Coronary artery (tissue), 2 donors: ENCODE measurements around the gene TBC1D20.
A peak's percentile ranks its signal among the peaks of the same experiment; 100 is the strongest.

Source experiments
- DNase-seq: peaks from one replicate; pipeline ENCODE4 v3.0.0-alpha.2; 2017; ENCODE audit warnings: low spot score
- H3K27ac ChIP-seq, 2 donors: fragments of 200-600 bp; sonication (generic); one replicate each; pipeline ENCODE4 v1.5.1; 2016 to 2019
- H3K4me3 ChIP-seq: fragments of 200-600 bp; sonication (generic); 2 replicates; pipeline ENCODE4 v1.5.1; 2016; ENCODE audit warnings: mild to moderate bottlenecking, moderate library complexity
- CTCF ChIP-seq: fragments of 200-600 bp; sonication (generic); IDR thresholded peaks from one replicate; pipeline ENCODE4 v1.5.1; 2019; ENCODE audit warnings: antibody characterized with exemption

Gene TBC1D20

GRCh38 chr20:472137-472846, 10.0 kb upstream of the TBC1D20 start:
- no peak for DNase-seq
- Histone ChIP-seq H3K4me3 (no peak overlapping the region), H3K27ac (no peak overlapping the region)
- TF ChIP-seq CTCF, result no peak

- DNase-seq, result no peak
- no peak overlapping the region for H3K27ac ChIP-seq
- H3K4me3 ChIP-seq, result no peak overlapping the region
- TF ChIP-seq CTCF, result no peak
These were observed 7.6 kb upstream of the TBC1D20 start for GRCh38 chr20:469746-470490.

GRCh38 chr20:467755-468154, 5.4 kb upstream of the TBC1D20 start:
- Histone ChIP-seq H3K4me3 (no peak overlapping the region), H3K27ac (no peak overlapping the region)
- no peak for DNase-seq
- no peak for TF ChIP-seq CTCF

- H3K27ac ChIP-seq, result peak overlapping the region; percentile 82 to 98
- DNase-seq, result peak; percentile 82
- TF ChIP-seq CTCF, result no peak
- peak overlapping the region; percentile 98 for H3K4me3 ChIP-seq
These were observed 807 bp downstream of the TBC1D20 start for GRCh38 chr20:461254-462198.

- Histone ChIP-seq H3K27ac (no peak overlapping the region), H3K4me3 (peak overlapping the region; percentile 98)
- no peak for DNase-seq
- TF ChIP-seq CTCF, result no peak
These were observed 1.6 kb downstream of the TBC1D20 start for GRCh38 chr20:460707-461106.

- H3K27ac ChIP-seq, result no peak overlapping the region
- no peak overlapping the region for H3K4me3 ChIP-seq
- TF ChIP-seq CTCF, result no peak
- no peak for DNase-seq
These were observed 2.2 kb downstream of the TBC1D20 start for GRCh38 chr20:460180-460579.
